Measurements from ENCODE around the gene PWP2.
"Not testable (repeated sequence)": the region's sequence is repeated elsewhere in the genome, so short reads cannot be mapped to it uniquely, and the experiment has no call there.

PWP2 gene

GRCh38 chr21:44094832-44095231, 12.4 kb upstream of the PWP2 start:
- TF ChIP-seq CTCF (IDR thresholded peaks at IDR 0.05; ENCODE audit: control extremely low read depth, extremely low read depth, low read depth, missing control alignments) = no peak
- ChIA-PET POLR2A (no interaction called here), CTCF (interaction anchor here (1.4 to 1.5 kb wide), 2 partner anchors 11 to 24 kb away, joined by 3 to 4 read pairs; no protein-coding TSS in a partner anchor)
- no peak for DNase-seq (ENCODE audit: extremely low spot score)

DNA sequence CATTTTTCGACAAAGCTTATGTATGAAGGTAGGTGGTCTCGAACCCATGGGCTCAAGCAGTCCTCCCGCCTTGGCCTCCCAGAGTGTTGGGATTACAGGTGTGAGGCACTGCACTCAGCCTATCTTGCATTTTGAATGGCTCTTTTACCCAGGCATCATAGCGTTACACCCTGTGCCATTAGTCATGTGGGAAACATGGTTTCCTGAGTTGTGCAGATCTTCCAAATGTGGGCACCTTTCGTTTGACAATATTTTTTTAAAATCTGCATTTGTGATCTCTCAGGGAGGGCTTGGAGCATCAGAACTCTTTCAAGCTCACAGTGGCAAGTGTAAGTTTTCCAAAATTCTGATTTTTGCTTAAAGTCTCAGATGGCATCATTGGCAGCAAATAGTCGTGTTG, 8.7 kb upstream of the PWP2 start:
- POLR2A ChIA-PET, CTCF ChIA-PET: not testable (repeated sequence)

GRCh38 chr21:44098964-44099363, 8.2 kb upstream of the PWP2 start:
- POLR2A ChIA-PET; DNase-seq (ENCODE audit: extremely low spot score); CTCF ChIA-PET: not testable (repeated sequence)

More for the DNA sequence above, 8.7 kb upstream of the PWP2 start:
- not testable (repeated sequence) for DNase-seq (ENCODE audit: extremely low spot score)

DNA sequence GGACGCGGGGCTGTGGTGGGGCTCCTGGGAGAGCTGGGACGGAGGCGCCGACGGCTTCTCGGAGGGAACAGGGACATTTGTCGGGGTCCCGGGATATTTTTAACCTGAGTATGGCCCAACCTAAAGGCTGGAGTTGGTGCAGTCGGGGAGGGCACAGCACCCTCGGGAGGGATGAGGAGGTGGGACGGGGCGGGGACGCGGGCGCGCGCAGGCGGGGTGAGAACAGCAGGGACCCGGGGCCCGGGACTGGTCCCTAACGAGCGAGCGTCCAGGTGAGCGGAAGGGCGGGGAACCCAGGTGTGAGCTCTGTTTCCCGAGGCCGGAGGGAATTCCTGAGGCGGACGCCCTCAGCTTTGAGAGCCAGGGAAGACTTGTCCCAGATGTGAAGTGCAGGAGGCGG, 390 bp downstream of the PWP2 start:
- DNase-seq (ENCODE audit: extremely low spot score); POLR2A ChIA-PET; CTCF ChIA-PET: not testable (repeated sequence)

GRCh38 chr21:44113702-44114371, 6.6 kb downstream of the PWP2 start:
- DNase-seq (ENCODE audit: extremely low spot score); POLR2A ChIA-PET; CTCF ChIA-PET: not testable (repeated sequence)

DNA sequence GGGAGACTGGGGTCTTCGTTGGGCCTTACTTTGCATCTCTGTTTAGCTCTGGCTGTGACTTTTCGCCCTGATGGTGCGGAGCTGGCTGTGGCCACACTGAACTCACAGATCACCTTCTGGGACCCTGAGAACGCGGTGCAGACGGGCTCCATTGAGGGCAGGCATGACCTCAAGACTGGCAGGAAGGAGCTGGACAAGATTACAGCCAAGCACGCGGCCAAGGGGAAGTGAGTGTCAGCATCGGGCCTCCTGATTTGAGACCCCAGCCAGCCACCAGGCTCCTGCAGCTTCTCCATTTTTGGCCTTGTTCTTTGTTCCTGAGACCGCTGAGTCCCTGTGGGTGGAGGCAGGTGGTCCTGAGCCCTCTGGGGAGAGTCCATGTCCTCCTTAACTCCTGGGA, 14.9 kb downstream of the PWP2 start:
- CTCF ChIA-PET; DNase-seq (ENCODE audit: extremely low spot score); POLR2A ChIA-PET: not testable (repeated sequence)

GRCh38 chr21:44127827-44128226, 20.6 kb downstream of the PWP2 start:
- CTCF ChIA-PET; DNase-seq (ENCODE audit: extremely low spot score); POLR2A ChIA-PET: not testable (repeated sequence)

GRCh38 chr21:44133715-44134057, 26.5 kb downstream of the PWP2 start:
- POLR2A ChIA-PET; CTCF ChIA-PET; DNase-seq (ENCODE audit: extremely low spot score): not testable (repeated sequence)

DNA sequence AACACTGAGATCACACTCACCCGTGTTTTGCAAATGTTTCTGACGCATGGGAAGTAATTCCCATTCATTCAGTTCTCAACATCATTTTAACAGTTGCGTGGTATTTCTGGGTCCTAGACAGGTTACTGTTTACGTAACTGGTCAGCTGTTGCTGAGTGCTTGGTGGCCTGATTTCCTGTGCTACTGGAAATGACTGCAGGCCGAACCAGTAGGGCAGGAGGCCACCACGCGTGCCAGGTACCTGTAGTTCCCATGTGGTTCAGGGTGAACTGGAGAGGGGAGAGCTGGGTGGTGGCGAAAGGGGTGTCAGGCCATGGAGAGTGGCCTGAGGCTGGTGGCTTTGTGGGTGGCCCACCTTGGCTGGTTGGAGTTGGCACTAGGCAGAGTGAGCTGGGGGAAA, 27.5 kb downstream of the PWP2 start:
- DNase-seq (ENCODE audit: extremely low spot score); POLR2A ChIA-PET; CTCF ChIA-PET: not testable (repeated sequence)

DNA sequence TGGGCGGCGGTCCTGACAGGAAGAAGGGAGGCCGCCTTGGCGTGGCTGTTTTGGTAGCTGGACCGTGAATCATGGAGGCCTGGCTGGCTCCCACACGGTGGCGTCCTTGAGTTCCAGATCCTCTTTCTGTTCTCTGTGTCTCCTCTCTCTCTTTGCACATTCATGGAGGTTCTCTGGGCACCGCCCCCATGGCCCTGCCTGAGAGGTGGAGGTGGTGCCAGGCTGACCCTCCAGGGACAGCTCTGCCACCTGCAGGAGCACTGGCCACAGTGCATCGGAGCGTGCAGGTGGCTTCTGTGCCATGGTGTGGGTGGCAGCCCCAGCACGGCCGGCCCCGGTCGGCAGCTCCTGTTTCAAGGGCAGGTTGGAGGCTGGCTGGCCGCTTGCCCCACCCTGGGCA, 30.8 kb downstream of the PWP2 start:
- CTCF ChIA-PET = not testable (repeated sequence)

GRCh38 chr21:44139787-44140551, 32.8 kb downstream of the PWP2 start:
- POLR2A ChIA-PET; CTCF ChIA-PET; DNase-seq (ENCODE audit: extremely low spot score): not testable (repeated sequence)

More for the DNA sequence above, 30.8 kb downstream of the PWP2 start:
- POLR2A ChIA-PET; DNase-seq (ENCODE audit: extremely low spot score): not testable (repeated sequence)

GRCh38 chr21:44140552-44140932, 33.3 kb downstream of the PWP2 start:
- CTCF ChIA-PET; DNase-seq (ENCODE audit: extremely low spot score); POLR2A ChIA-PET: not testable (repeated sequence)

DNA sequence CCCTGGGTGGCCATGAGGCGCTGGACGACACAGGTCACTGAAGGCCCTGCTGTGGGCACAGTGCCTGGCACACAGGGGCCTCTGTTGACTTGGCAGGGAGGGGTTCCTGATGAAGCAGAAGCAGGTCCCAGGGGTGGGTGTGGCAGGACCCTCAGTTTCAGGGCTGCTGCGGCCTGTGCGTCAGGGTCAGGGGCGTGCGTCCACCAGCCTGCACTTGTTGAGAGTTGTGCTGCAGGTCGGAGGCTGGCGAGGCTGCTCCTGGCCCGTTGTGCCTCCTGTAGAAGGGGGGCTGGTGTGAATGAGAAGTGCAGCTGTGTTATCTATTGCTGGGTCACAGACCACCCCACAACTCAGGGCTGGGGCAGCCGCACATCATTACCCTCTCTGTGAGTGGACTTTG, 35.3 kb downstream of the PWP2 start:
- CTCF ChIA-PET; POLR2A ChIA-PET; DNase-seq (ENCODE audit: extremely low spot score): not testable (repeated sequence)

DNA sequence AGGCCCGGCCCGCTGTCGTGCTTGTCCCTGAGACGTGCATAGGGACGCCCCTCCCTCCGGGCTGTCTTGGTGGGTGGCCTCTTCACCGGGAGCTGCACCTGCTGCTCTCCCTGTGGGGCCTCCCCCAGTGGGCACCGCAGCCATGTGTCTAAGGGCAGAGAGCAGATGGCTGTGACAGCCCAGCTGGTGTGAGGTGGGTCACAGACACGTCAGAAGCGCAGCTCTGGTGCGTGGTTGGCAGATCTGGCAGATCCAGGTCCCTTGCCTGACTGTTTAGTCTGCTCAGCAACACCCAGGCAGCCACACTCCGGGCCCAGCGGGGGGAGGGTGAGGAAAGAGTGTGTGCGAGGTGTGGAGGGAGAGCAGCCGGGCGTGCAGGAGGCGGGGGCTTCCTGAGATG, 36.2 kb downstream of the PWP2 start:
- POLR2A ChIA-PET; DNase-seq (ENCODE audit: extremely low spot score); CTCF ChIA-PET: not testable (repeated sequence)

DNA sequence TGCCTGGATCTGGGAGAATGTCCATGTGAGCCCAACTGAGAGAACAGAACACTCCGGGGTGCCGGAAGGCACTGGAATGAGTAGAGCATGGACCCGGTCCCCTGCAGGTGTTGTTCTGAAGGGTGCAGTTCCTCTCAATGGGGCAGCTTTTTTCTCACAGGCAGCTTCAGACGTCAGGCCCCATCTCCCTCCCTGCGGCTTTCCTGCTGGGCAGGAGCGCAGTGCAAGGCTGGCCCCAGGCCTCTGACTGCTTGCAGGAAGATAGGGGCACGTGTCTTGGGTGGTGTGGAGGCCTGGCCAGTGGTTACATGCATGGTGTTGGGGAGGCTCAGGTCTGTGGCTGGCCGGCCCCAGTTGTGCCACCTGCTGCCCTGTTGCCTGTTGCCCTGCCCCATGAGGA, 36.8 kb downstream of the PWP2 start:
- CTCF ChIA-PET; DNase-seq (ENCODE audit: extremely low spot score); POLR2A ChIA-PET: not testable (repeated sequence)

DNA sequence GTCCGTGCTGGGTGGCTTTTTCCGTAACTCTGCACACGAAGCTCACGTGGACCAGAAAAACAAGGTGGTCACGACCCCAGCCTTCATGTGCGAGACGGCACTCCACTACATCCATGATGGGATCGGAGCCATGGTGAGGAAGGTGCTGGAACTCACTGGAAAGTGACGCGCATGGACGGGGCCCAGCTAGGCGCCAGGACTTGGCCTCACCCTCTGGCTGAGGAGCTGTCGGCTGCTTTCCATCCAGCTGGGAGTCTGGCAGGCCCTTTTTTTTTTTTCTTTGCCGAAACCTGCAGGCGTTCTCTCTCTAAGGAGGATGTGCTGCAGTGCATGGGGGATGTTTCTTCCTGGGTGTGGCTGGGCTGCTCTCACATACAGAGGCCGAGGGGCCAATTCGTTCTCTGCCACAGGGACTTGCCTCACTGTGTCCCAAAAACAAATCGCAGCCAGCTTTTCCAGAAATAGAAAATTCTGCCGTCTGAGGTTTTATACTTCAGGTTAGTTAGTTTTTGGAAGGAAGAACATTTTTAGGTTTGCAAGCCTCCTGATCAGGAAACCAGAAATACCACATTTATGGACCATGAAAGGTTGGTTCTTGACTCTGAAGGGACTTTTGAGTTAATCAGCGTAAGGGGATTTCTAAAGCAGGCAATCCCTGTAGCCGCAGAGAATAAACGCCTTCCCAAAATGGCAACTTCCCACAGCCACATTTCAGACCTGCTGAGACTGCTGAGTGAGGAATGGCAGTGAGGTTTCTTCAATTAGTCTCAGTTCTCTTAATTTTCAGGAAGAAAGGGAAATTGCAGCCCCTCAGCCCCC, 37.8 kb downstream of the PWP2 start:
- CTCF ChIA-PET; DNase-seq (ENCODE audit: extremely low spot score); POLR2A ChIA-PET: not testable (repeated sequence)

GRCh38 chr21:44145616-44146015, 38.4 kb downstream of the PWP2 start:
- DNase-seq (ENCODE audit: extremely low spot score); POLR2A ChIA-PET; CTCF ChIA-PET: not testable (repeated sequence)

- CTCF ChIA-PET; DNase-seq (ENCODE audit: extremely low spot score); POLR2A ChIA-PET: not testable (repeated sequence)
Observed at GRCh38 chr21:44147108-44147507, 39.9 kb downstream of the PWP2 start.

Measured in GM10248 (cell line).